HG03571 (cell line): Measurements from ENCODE around the gene LRG1.
"Not testable (repeated sequence)": the region's sequence is repeated elsewhere in the genome, so short reads cannot be mapped to it uniquely, and the experiment has no call there.

Source experiments
- ATAC-seq: cut with Tn5 transposase; IDR thresholded peaks from one replicate; pipeline ENCODE4 v1.9.1; 2021; ENCODE audit not compliant: unreplicated experiment

Gene LRG1

DNA sequence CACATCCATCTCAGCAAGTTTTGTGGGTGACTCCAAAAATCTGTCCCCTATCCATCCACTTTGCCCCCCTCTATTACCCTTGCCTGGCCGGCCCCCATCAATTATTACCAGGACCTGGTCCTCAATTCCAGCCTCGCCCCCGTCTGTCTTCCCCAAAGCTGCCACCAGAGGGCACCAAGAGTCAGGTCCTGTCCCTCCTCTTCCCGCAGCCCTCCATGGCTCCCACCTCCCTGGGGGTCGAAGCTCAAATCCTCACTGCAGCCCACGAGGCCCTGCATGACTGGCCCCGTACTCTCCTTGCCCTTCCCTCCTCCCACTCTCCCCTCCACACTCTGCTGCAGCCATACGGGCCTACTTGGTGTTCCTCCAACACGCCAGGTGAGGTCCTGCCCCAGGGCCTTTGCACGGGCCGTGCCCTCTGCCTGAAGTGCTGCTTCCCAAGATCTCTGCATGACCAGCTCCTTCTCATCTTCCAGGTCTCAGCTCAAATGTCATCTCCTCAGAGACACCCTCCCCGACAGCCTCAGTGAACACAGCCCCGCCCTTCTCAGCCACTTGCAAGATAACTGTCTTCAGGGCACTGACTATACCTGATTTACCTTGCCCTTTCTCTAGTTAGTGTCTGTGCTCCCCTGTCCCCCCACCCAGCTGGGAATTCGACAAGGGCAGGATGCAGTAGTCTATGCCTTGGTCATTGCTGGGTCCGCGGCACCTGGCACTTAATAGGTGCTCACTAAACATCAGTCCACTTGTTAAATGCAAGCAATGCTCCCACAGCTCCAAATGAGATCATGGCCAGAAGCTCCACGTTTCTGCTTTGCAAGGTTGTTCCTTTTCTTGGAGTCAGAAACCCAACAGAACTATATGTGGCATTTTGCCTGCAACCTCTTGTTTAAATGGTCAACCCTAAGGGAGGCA is 36.4 kb upstream of the LRG1 start:
- no peak for ATAC-seq

DNA sequence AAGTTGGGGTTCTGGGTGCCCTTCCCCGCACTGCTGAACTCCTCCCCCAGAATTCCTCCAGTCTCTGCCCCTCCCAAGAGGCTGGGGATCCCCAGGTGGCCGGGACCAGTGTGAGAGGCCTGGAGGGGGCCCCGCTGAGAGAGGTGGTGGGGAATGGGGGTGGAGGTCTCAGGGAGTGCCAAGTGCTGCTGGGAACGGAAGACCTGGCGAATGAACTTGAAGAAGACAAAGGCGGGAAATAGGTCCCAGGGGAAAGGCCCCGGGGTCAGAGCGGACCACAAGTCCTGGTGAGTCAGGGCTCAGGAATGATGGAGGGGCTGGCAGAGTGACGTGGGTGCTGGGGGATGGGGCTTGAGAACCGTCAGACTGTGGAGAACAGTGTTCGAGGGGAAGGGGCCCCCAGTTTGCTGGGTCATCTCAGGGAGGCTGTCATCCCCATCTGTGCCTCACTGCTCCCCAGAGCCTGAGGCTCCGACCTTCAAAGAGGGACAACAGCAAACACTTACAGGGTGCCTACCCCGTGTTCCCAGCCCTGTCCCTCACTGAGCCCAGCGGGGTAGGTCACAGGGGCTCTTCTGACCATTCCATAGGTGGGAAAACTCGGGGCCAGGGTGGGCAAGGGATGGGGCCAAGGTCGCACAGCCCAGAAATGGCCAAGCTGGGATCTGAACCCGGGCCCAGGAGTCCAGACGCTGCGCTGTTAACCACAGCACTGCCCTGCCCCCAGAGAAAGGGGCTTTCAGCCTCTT is 35.6 kb upstream of the LRG1 start:
- no peak for ATAC-seq

DNA sequence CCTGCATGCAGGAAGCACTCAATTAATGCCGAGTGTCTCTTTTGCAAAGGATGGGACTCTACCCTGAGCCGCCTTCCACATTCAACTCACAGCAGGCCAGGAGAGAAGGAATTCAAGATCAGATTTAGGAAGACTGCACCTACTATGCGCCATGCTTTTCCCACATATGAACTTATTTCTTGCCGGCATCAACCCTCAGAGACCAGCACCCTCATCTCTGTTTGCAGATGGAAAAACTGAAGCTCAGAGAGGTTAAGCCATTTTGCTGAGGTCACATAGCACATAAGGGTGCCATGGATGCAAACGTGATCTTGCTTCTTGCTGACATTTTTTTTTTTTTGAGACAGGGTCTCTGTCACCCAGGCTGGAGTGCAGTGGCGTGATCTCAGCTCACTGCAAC is 33.8 kb upstream of the LRG1 start:
- ATAC-seq: no peak

DNA sequence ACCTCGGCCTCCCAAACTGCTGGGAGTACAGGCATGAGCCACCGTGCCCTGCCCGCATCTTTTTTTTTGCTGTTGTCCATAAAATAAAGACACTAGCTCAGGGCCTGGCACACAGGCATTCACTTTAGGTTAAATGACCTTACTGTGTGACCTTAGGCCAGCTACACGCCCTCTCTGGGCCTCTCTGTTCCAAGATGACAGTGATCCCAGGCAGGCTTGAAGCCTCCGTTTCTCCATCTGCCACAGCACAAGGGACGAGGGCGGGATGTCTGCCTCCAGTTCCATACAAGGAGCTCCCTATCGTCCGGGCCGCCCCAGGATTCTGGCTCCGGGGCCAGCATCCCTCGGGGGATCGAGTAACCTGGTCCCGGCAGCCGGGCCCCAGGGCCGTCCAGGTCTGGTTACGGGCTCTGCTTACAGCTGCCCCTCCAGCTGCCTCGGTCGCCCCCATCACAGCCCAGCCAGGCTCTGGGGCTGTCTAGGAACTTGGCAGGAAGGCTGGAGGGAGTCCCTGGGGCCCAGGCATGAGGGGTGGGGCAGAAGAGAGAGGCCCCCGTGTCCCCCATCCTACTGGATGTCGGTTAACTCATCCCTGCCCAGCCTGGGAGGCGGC is 31.6 kb upstream of the LRG1 start:
- no peak for ATAC-seq

GRCh38 chr19:4570916-4571304 is 31.1 kb upstream of the LRG1 start:
- no peak for ATAC-seq

DNA sequence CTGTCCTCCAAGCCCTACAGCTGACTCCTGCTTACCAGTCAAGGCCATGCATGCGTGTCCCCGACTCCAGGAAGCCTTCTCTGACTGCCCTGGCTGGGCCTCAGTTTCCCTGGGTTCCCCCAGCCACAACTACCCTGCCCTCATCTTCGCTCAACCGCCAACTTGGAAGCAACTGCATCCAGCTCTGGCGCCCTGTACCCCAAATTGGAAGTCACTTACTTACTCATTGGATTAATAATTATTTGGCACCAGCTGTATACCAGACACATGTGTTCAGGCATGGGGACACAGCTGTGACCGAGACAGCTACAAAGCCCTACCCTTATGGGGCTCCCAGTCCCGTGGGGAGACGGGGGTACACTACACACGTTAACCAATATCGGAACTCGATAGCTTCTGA is 30.6 kb upstream of the LRG1 start:
- ATAC-seq: no peak

GRCh38 chr19:4568886-4569285 is 29.1 kb upstream of the LRG1 start:
- no peak for ATAC-seq

DNA sequence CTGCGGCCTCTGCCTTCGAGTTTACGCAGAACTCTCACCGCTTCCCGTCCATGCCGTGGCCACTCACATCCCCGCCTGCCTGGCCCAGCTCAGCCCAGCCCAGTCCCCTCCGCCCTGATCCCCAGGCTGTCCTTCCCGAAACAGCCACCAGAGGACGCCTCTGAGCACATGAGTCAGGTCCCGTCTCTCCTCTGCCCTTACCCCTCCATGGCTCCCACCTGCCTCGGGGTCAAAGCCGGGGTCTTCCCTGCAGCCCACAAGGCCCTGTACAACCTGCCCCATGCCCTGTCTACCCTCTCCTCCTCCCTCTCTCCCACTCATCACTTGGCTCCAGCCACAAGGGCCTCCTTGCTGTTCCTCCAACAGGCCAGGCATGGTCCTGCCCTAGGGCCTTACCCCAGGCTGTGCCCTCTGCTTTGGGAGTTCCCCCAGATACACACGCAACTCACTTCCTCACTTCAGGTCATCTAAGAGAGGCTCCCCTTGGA is 27.8 kb upstream of the LRG1 start:
- no peak for ATAC-seq

GRCh38 chr19:4566402-4567051 is 26.7 kb upstream of the LRG1 start:
- ATAC-seq: no peak

- ATAC-seq: not testable (repeated sequence)
Observed at GRCh38 chr19:4563562-4563961, 23.7 kb upstream of the LRG1 start.

DNA sequence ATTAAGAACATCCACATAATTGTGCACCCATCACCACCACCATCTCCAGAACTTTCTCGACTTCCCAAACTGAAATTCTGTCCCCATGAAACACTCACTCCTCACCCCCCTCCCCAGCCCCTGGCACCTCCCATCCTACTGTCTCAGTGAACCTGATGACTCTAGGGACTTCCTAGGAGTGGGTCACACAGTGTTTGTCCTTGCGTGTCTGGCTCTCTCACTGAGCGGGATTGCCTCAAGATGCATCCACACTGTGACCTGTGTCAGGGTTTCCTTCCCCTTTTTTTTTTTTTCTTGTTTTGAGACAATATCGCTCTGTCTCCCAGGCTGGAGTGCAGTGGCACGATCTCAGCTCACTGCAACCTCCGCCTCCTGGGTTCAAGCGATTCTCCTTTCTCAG is 22.2 kb upstream of the LRG1 start:
- not testable (repeated sequence) for ATAC-seq

- ATAC-seq: no peak
Observed at GRCh38 chr19:4559569-4559968, 19.7 kb upstream of the LRG1 start, which contains the start of gene SEMA6B. SEMA6B (minus strand) TSS chr19:4559684; CDS start chr19:4558457, 1,227 bp downstream.

GRCh38 chr19:4557971-4558941 is 18.4 kb upstream of the LRG1 start:
- no peak for ATAC-seq

DNA sequence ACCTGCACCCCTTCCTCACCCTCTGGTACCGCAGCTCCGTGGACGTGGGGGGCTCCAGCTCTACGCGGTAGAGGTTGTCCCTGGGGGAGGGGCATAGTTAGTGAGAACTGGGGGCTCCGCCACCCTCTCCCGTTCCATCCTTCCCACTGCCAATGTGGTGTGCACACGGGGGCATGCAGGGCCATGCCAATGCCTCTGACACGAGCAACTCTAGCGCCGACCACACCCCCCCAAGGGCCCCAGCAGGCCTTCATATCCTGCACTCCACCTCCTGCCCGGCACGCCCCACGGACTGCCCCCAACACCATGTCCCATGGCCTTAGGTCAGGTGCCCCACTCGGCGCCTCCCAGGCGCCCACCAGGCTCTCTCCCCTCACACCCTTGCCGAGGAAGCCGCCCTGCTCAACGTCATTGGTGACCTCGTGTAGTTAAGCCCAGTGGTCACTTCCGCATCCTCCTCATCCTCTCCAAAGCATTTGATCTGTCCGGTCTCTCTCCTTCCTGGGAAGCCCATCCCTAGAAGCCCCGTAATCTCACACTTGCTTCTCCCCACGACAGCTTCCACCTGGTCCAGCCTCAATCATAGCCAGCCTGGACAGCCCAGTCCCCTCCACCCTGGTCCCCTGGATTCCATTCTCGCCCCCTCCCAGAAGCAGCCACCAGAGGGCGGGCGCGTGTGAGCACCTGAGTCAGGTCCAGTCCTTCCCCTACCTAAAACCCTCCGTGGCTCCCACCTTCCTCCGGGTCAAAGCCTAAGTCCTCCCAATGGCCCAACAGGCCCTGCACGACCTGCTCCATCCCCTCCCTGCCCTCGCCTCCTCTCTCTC is 17.5 kb upstream of the LRG1 start:
- ATAC-seq: no peak

DNA sequence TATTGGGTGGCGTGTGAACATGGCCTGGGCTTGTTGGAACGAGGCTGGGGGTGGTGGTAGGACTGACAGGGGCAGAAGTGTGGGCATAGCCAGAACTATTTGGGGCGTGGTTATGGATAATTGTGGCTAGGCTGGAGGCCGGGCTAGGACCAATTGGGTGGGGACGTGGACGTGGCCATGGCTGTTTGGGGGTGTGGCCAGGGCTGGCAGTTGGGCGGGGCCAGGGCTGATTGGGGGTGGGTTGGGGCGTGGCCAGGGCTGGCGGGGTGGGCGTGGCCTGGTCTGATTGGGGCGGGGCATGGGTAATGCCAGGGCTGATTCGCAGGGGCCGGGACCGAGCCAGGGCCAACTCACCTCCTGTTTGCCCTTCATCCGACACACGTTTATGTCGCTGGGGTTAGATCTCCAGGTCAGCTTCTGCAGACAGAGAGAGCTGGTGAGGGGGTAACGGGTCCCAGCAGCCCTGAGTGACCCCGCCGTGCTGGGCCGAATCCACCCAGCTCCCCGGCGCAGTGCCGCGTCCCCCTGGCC is 16.8 kb upstream of the LRG1 start:
- ATAC-seq: no peak

DNA sequence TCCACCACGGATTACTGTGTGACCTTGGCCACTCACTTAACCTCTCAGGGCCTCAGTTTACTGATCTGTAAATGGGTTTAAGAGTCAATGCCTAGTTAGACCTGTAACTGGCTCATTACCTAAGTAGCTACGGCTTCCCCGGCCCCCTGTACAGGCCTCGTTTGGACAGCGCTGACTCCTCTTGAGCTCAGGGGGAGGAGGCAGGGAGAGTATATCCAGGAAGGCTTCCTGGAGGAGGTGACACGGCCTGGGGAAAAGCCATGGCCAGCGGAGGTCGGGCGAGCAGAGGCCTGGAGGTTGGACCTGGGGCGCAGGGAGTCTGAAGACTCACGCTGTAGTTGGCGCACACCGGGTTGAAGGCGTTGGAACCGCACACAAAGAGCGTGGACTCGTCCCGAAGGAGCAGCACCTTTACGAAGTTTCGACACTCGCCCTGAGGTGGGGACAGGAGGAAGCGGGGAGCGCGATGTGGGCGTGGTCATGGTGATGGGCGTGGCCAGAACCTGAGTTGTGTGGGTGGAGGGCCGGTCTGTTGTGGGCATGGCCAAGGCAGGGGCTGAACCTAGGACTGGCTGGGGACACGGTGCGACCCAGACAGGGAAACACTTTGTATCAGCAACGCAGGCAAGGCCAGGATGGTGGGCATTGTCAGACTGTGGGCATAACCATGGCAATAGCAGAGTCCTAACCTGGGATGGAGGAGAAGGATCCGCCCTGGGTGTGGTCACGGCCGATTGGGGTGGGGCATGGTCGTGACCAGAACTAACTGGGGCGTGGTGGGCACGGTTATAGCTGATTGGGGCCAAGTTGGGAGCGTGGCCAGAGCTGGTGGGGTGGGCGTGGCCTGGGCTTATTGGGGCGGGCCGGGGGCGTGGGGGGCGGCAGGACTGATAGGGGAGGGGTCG is 16.1 kb upstream of the LRG1 start:
- no peak for ATAC-seq

DNA sequence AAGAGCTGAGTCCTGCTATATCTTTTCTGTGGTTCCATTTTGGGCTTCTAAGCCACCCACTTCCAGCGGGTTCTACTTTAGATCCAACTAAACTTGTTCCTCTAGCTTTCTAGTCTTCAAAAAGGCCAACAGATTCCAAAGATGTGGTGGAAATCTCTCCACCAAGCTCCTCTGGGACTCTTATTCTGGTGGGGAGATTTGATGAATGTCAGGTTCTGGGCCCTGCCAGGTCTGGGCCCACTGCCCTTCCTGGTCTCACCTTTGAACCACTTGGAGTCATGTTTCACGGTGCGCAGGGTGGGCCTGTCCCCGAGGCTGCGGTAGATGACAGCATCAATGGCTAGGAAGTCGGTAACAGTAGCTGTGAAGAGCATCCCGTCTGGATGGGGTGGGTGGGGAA is 14.9 kb upstream of the LRG1 start:
- no peak for ATAC-seq

DNA sequence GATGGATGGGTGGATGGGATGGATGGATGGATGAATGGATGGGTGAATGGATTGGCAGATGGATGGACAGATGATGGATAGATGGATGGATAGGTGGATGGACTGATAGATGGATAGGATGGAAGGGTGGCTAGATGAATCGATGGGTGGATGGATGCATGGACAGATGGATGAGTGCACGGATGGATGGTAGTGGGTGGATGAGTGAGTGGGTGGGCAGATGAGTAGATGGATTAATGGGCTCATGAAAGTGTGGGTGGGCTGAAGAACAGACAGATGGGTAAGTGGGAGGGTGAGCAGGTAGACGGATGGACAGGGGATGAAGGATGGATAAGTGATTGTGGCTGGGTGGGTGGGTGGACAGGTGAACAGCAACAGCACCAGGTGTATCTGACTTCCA is 13.9 kb upstream of the LRG1 start:
- ATAC-seq: no peak
